HuH-7.5 (cell line): ENCODE data around the gene ADAM19.

ENCODE experiments used
- DNase-seq: peaks from one replicate; pipeline ENCODE4 v3.0.0; 2011; ENCODE audit warnings: low spot score

Gene ADAM19

GRCh38 chr5:157562111-157562581 is 13.4 kb downstream of the ADAM19 start:
- no peak for DNase-seq

GRCh38 chr5:157561110-157561509 is 14.5 kb downstream of the ADAM19 start:
- DNase-seq, result no peak

GRCh38 chr5:157559301-157559700 is 16.3 kb downstream of the ADAM19 start:
- DNase-seq, result no peak

GRCh38 chr5:157558681-157559080 is 16.9 kb downstream of the ADAM19 start:
- DNase-seq, result no peak

- DNase-seq, result no peak
Measured at GRCh38 chr5:157558041-157558595, 17.5 kb downstream of the ADAM19 start.

- DNase-seq, result no peak
Measured at GRCh38 chr5:157556615-157557418, 18.8 kb downstream of the ADAM19 start.

GRCh38 chr5:157555037-157555640 is 20.4 kb downstream of the ADAM19 start:
- DNase-seq, result no peak

GRCh38 chr5:157554179-157555036 is 21.2 kb downstream of the ADAM19 start:
- no peak for DNase-seq

GRCh38 chr5:157552650-157553049 is 22.9 kb downstream of the ADAM19 start:
- no peak for DNase-seq

GRCh38 chr5:157550663-157551062 is 24.9 kb downstream of the ADAM19 start:
- DNase-seq, result no peak

- DNase-seq, result no peak
Measured at GRCh38 chr5:157549954-157550549, 25.5 kb downstream of the ADAM19 start.

- no peak for DNase-seq
Measured at GRCh38 chr5:157549283-157549629, 26.3 kb downstream of the ADAM19 start.

- DNase-seq, result no peak
Measured at GRCh38 chr5:157548513-157549282, 26.9 kb downstream of the ADAM19 start.

- no peak for DNase-seq
Measured at GRCh38 chr5:157547941-157548512, 27.5 kb downstream of the ADAM19 start.

- DNase-seq, result no peak
Measured at GRCh38 chr5:157546456-157547100, 29.0 kb downstream of the ADAM19 start.

GRCh38 chr5:157545610-157546310 is 29.8 kb downstream of the ADAM19 start:
- no peak for DNase-seq

GRCh38 chr5:157544623-157544989 is 31.0 kb downstream of the ADAM19 start:
- no peak for DNase-seq

GRCh38 chr5:157543825-157544622 is 31.6 kb downstream of the ADAM19 start:
- DNase-seq, result no peak
